Left renal pelvis (tissue), 4 donors: ENCODE results near the gene MPRIP. TPM values are rescaled to one million over a fixed set of nuclear protein-coding genes. Genes with fewer than 3 reads are reported as not detected.
"Not testable (repeated sequence)": the region's sequence is repeated elsewhere in the genome, so short reads cannot be mapped to it uniquely, and the experiment has no call there.

ENCODE experiments used
- DNase-seq, 4 donors: peaks; one replicate each; pipeline ENCODE4 v3.0.0-alpha.2; 2013; ENCODE audit warnings: low read depth in 4 of 4, low spot score in 3 of 4
- polyA plus RNA-seq, 4 donors: library from polyadenylated mRNA; unstranded; fragments of 120-200 nt; gene quantifications; one replicate each; pipeline ENCODE4 v1.2.1, GENCODE V29; 2013; ENCODE audit not compliant: insufficient read length in 4 of 4

Gene MPRIP, protein sequence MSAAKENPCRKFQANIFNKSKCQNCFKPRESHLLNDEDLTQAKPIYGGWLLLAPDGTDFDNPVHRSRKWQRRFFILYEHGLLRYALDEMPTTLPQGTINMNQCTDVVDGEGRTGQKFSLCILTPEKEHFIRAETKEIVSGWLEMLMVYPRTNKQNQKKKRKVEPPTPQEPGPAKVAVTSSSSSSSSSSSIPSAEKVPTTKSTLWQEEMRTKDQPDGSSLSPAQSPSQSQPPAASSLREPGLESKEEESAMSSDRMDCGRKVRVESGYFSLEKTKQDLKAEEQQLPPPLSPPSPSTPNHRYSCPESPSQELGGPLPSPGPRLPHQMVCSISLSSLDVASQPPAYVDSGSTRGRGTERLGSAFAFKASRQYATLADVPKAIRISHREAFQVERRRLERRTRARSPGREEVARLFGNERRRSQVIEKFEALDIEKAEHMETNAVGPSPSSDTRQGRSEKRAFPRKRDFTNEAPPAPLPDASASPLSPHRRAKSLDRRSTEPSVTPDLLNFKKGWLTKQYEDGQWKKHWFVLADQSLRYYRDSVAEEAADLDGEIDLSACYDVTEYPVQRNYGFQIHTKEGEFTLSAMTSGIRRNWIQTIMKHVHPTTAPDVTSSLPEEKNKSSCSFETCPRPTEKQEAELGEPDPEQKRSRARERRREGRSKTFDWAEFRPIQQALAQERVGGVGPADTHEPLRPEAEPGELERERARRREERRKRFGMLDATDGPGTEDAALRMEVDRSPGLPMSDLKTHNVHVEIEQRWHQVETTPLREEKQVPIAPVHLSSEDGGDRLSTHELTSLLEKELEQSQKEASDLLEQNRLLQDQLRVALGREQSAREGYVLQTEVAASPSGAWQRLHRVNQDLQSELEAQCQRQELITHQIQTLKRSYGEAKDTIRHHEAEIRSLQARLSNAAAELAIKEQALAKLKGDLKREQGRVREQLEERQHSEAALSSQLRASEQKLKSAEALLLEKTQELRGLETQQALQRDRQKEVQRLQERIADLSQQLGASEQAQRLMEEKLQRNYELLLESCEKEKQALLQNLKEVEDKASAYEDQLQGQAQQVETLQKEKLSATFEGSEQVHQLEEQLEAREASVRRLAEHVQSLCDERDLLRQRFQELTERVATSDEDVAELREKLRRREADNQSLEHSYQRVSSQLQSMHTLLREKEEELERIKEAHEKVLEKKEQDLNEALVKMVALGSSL (N-terminal part only)
- polyA plus RNA-seq: 100 to 1,000 TPM; 144 to 180 (median 161) TPM

GRCh38 chr17:17042384-17042736 is at the start of gene MPRIP:
MPRIP (plus strand) TSS chr17:17042457; CDS start chr17:17042849, 392 bp downstream.
- DNase-seq: no peak

- DNase-seq: no peak
Observed at GRCh38 chr17:16994631-16995030, 47.6 kb upstream of the MPRIP start.

DNA sequence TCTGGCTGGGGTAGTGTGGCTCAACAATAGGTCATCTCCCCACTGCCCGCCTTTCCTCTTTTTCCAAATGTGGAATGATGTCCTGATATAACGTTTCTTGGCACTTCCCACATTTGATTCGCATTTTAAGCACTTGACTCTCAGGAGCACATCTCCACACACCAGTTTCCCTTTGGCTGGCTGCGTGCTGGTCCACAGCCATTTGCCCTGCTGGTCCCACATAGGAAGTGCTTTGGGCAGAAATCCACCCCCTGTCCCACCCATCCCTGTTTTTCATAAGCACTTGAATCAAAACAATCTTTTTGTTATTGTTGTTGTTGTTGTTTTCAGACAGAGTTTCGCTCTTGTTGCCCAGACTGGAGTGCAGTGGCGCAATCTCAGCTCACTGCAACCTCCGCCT is 46.3 kb upstream of the MPRIP start:
- no peak for DNase-seq

GRCh38 chr17:16996726-16997125 is 45.5 kb upstream of the MPRIP start:
- not testable (repeated sequence) for DNase-seq

GRCh38 chr17:16997514-16998429 is 44.5 kb upstream of the MPRIP start:
- DNase-seq: no peak

DNA sequence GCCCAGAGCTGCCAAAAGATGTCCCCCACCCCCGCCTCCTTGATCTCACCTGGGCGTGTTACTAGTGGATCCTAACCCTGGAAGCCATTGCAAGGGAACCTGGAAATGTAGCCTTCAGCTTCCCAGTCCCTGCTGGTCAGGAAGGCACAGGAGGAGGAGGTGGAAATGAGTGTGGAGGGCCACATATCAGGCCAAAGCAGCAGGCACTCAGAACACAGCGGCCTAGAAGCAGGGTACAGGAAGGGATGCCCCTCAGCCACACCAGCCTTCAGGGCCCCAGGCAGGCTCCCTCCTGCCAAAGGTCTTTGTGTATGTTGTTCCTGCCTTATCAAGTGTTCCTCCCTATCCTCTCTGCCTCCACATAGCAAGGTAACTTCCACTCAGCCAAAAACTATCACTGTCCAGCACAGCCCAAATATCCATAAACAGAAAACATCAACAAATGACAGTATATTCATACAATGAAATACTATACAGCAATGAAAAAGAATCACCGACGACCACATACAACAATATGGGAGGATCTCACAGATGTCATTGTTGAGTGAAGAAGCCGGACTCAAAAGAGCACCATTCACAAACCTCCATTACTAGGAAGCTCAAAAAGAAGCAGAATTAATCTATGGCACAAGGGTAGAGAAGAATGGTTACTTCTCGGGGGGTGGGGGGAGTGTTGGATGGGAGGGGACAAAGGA is 42.2 kb upstream of the MPRIP start:
- DNase-seq: no peak

- no peak for DNase-seq
Observed at GRCh38 chr17:17001076-17001777, 41.0 kb upstream of the MPRIP start.

- peak in 2 of 4 donors; percentile 50 to 51 for DNase-seq
Observed at GRCh38 chr17:17001874-17002520, 40.3 kb upstream of the MPRIP start.

- not testable (repeated sequence) for DNase-seq
Observed at GRCh38 chr17:17002731-17003715, 39.2 kb upstream of the MPRIP start.

GRCh38 chr17:17004251-17004996 is 37.8 kb upstream of the MPRIP start:
- no peak for DNase-seq

GRCh38 chr17:17004997-17005614 is 37.2 kb upstream of the MPRIP start:
- not testable (repeated sequence) for DNase-seq

- DNase-seq: not testable (repeated sequence)
Observed at GRCh38 chr17:17007891-17008290, 34.4 kb upstream of the MPRIP start.

GRCh38 chr17:17008621-17009397 is 33.4 kb upstream of the MPRIP start:
- not testable (repeated sequence) for DNase-seq

DNA sequence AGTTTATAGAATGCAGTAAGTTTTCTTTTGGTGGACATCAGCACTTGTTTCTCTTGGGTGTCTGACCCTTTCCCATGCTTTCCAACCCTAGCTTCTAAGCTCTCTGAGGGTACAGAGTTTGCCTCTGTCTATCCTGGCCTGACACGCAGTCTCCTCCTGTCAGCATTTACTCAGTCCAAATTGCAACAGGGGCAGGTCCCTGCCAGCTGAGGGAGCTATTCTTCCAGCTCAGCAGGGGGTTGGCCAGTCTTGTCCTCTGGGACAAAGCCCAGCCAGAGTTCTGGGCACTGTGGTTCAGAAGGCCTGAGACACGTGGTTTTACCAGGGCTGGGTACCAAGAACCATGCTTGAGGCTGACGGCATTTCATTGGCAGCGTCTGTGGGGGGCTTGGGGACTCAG is 32.3 kb upstream of the MPRIP start:
- DNase-seq: not testable (repeated sequence)

GRCh38 chr17:17010545-17011034 is 31.7 kb upstream of the MPRIP start:
- not testable (repeated sequence) for DNase-seq
